Measurements from ENCODE around the gene MIEF2. TPM values are rescaled to one million over a fixed set of nuclear protein-coding genes. Genes with fewer than 3 reads are reported as not detected.

The MIEF2 gene
- total and polyA plus RNA-seq, 10 of the 15 experiments (the other 5 are each of a cell fraction or from before 2014, with no cell fraction given): 0.16 to 9.2 (median 4.1) TPM

GRCh38 chr17:18234853-18235380, 25.5 kb upstream of the MIEF2 start:
- DNase-seq (ENCODE audit: low read depth, low spot score) (no peak), ATAC-seq (no peak), FAIRE-seq (no peak)
- no peaks in the 10 kb centered on the region for H4K20me1 ChIP-seq (ENCODE audit: control insufficient read depth, insufficient read depth)
- RAD21 ChIA-PET (ENCODE audit: unreplicated experiment): no interaction called here
- BruUV-seq (replicated peaks): no TSS peak
- intact Hi-C loops (cut with micrococcal nuclease; ENCODE audit: unreplicated experiment) (no loop called here), in situ Hi-C loops (cut with MboI) (no loop called here)
- TF ChIP-seq POLR2AphosphoS5 (IDR thresholded peaks at IDR 0.05; ENCODE audit: low read length) (no peak), MTA2 (IDR thresholded peaks at IDR 0.05; ENCODE audit: low read depth) (no peak), JUNB (IDR thresholded peaks at IDR 0.05) (no peak), ZNF24 (IDR thresholded peaks at IDR 0.05) (no peak)
- TF ChIP-seq, protein P1, sequence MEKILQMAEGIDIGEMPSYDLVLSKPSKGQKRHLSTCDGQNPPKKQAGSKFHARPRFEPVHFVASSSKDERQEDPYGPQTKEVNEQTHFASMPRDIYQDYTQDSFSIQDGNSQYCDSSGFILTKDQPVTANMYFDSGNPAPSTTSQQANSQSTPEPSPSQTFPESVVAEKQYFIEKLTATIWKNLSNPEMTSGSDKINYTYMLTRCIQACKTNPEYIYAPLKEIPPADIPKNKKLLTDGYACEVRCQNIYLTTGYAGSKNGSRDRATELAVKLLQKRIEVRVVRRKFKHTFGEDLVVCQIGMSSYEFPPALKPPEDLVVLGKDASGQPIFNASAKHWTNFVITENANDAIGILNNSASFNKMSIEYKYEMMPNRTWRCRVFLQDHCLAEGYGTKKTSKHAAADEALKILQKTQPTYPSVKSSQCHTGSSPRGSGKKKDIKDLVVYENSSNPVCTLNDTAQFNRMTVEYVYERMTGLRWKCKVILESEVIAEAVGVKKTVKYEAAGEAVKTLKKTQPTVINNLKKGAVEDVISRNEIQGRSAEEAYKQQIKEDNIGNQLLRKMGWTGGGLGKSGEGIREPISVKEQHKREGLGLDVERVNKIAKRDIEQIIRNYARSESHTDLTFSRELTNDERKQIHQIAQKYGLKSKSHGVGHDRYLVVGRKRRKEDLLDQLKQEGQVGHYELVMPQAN (conservative IDR thresholded peaks at IDR 0.05): no peak
- no peak overlapping the region for H3K4me2 ChIP-seq (ENCODE audit: control insufficient read depth, insufficient read depth)
- SMC1A ChIA-PET (ENCODE audit: uncharacterized antibody, unreplicated experiment): no interaction called here
- H3K36me3 ChIP-seq (ENCODE audit: control insufficient read depth in 2 of 2, insufficient read depth in 2 of 2, low read length in 1 of 2): no peaks in the 10 kb centered on the region
- CTCF ChIA-PET: no interaction called here
- H3K27me3 ChIP-seq (replicated peaks in 1 of 2; ENCODE audit: control insufficient read depth in 2 of 2, insufficient read depth in 2 of 2, low read length in 1 of 2): no peaks in the 10 kb centered on the region
- no peak overlapping the region for H3K4me3 ChIP-seq
- 82% methylated on average over 22 of the region's 22 CpGs for WGBS (ENCODE audit: insufficient coverage, insufficient replicate concordance, low lambda C conversion rate, missing lambda C conversion rate)
- H3K4me1 ChIP-seq (ENCODE audit: control insufficient read depth, insufficient read depth, low read length): no peaks in the 10 kb centered on the region
- no peaks in the 10 kb centered on the region for H3K9me3 ChIP-seq (replicated peaks; ENCODE audit: control insufficient read depth, insufficient read depth, low read length)
- POLR2A ChIA-PET: no interaction called here
- H3K27ac ChIP-seq (ENCODE audit: control insufficient read depth, insufficient read depth): no peak overlapping the region
- no peaks in the 10 kb centered on the region for H3K79me2 ChIP-seq (ENCODE audit: control insufficient read depth, insufficient read depth, low read length)
- H2AFZ ChIP-seq (ENCODE audit: control insufficient read depth, low read depth, low read length): no peak overlapping the region
- no peak overlapping the region for H3K9ac ChIP-seq (ENCODE audit: control insufficient read depth, insufficient read depth, low read length)

GRCh38 chr17:18235743-18236256, 24.7 kb upstream of the MIEF2 start:
- no peak overlapping the region for H2AFZ ChIP-seq (ENCODE audit: control insufficient read depth, low read depth, low read length)
- CTCF ChIA-PET: interaction anchor here (0.7 kb wide), 1 partner anchor 14 kb away, joined by 3 read pairs; no protein-coding TSS in a partner anchor
- POLR2A ChIA-PET: no interaction called here
- in situ Hi-C loops (cut with MboI): no loop called here
- ATAC-seq: no peak
- no peak overlapping the region for H3K9ac ChIP-seq (ENCODE audit: control insufficient read depth, insufficient read depth, low read length)
- 43% methylated on average over 14 of the region's 14 CpGs for WGBS (ENCODE audit: insufficient coverage, insufficient replicate concordance, low lambda C conversion rate, missing lambda C conversion rate)
- no peak for DNase-seq (ENCODE audit: low read depth, low spot score)
- no peaks in the 10 kb centered on the region for H3K27me3 ChIP-seq (replicated peaks in 1 of 2; ENCODE audit: control insufficient read depth in 2 of 2, insufficient read depth in 2 of 2, low read length in 1 of 2)
- SMC1A ChIA-PET (ENCODE audit: uncharacterized antibody, unreplicated experiment): interaction anchor here (0.7 kb wide), 1 partner anchor 73 kb away, joined by 4 read pairs; no protein-coding TSS in a partner anchor
- FAIRE-seq: no peak
- BruUV-seq (replicated peaks): no TSS peak
- intact Hi-C loops (cut with micrococcal nuclease; ENCODE audit: unreplicated experiment): no loop called here
- no peak overlapping the region for H3K4me3 ChIP-seq
- no peaks in the 10 kb centered on the region for H3K79me2 ChIP-seq (ENCODE audit: control insufficient read depth, insufficient read depth, low read length)
- no peak overlapping the region for H3K4me2 ChIP-seq (ENCODE audit: control insufficient read depth, insufficient read depth)
- no peaks in the 10 kb centered on the region for H3K36me3 ChIP-seq (ENCODE audit: control insufficient read depth in 2 of 2, insufficient read depth in 2 of 2, low read length in 1 of 2)
- RAD21 ChIA-PET (ENCODE audit: unreplicated experiment): no interaction called here
- H3K4me1 ChIP-seq (ENCODE audit: control insufficient read depth, insufficient read depth, low read length): no peaks in the 10 kb centered on the region
- H3K27ac ChIP-seq (ENCODE audit: control insufficient read depth, insufficient read depth): no peak overlapping the region
- H3K9me3 ChIP-seq (replicated peaks; ENCODE audit: control insufficient read depth, insufficient read depth, low read length): no peaks in the 10 kb centered on the region
- no peaks in the 10 kb centered on the region for H4K20me1 ChIP-seq (ENCODE audit: control insufficient read depth, insufficient read depth)
- TF ChIP-seq TCF3 (IDR thresholded peaks at IDR 0.05; ENCODE audit: borderline replicate concordance, insufficient read depth, low read depth, low read length) (no peak), USF2 (IDR thresholded peaks at IDR 0.05; ENCODE audit: borderline replicate concordance, low read depth, low read length) (no peak), IKZF1 (conservative IDR thresholded peaks at IDR 0.05) (no peak), SP1 (IDR thresholded peaks at IDR 0.05; ENCODE audit: low read depth, low read length) (no peak)

Measured in GM12878 (cell line).